ENCODE measurements around the gene POTEE. TPM values are rescaled to one million over a fixed set of nuclear protein-coding genes. Genes with fewer than 3 reads are reported as not detected.
"Not testable (repeated sequence)": the region's sequence is repeated elsewhere in the genome, so short reads cannot be mapped to it uniquely, and the experiment has no call there.

Gene POTEE
- polyA plus RNA-seq (2011; rRNA removed) = not detected in 2 replicates
- polyA minus RNA-seq (2011; rRNA and poly(A)+ RNA removed) = not detected in 2 replicates

- H3K36me3 ChIP-seq (ENCODE audit: control insufficient read depth, insufficient read depth, low read length); H3K4me3 ChIP-seq (ENCODE audit: low read depth, low read length); POLR2A ChIA-PET; CTCF ChIA-PET; H3K27me3 ChIP-seq (ENCODE audit: control insufficient read depth, insufficient read depth, low read length); DNase-seq (ENCODE audit: low read depth): not testable (repeated sequence)
Observed at GRCh38 chr2:131209030-131209772, at the start of gene POTEE. TSS of gene POTEE (plus strand) at chr2:131209536. CDS start at chr2:131218403, 8,867 bp downstream.

- not testable (repeated sequence) for H3K27me3 ChIP-seq (ENCODE audit: control insufficient read depth, insufficient read depth, low read length); H3K36me3 ChIP-seq (ENCODE audit: control insufficient read depth, insufficient read depth, low read length); H3K4me3 ChIP-seq (ENCODE audit: low read depth, low read length); DNase-seq (ENCODE audit: low read depth)
- POLR2A ChIA-PET = interaction anchor here (0.6 kb wide), 1 partner anchor 72 kb away, joined by 4 read pairs; the partner anchor contains the start of gene FAM168B
- CTCF ChIA-PET = interaction anchor here (1.1 to 1.5 kb wide), 2 partner anchors 8 to 12 kb away, joined by 4 read pairs; no protein-coding TSS in a partner anchor
Observed at GRCh38 chr2:131165562-131165961, 43.8 kb upstream of the POTEE start.

GRCh38 chr2:131168538-131168937 is 40.8 kb upstream of the POTEE start:
- no peak for TF ChIP-seq CTCF (IDR thresholded peaks at IDR 0.05; ENCODE audit: insufficient read depth, low read depth, low read length)
- Histone ChIP-seq H3K27me3 (ENCODE audit: control insufficient read depth, insufficient read depth, low read length) (no peaks in the 10 kb centered on the region), H3K36me3 (ENCODE audit: control insufficient read depth, insufficient read depth, low read length) (no peaks in the 10 kb centered on the region), H3K4me3 (ENCODE audit: low read depth, low read length) (no peak overlapping the region)
- CTCF ChIA-PET = interaction anchor here (0.7 kb wide), 1 partner anchor 16 kb away, joined by 4 read pairs; no protein-coding TSS in a partner anchor
- DNase-seq (ENCODE audit: low read depth) = no peak
- POLR2A ChIA-PET = no interaction called here

GRCh38 chr2:131178050-131178449 is 31.3 kb upstream of the POTEE start:
- H3K27me3 ChIP-seq (ENCODE audit: control insufficient read depth, insufficient read depth, low read length); H3K4me3 ChIP-seq (ENCODE audit: low read depth, low read length); H3K36me3 ChIP-seq (ENCODE audit: control insufficient read depth, insufficient read depth, low read length); DNase-seq (ENCODE audit: low read depth); POLR2A ChIA-PET; CTCF ChIA-PET: not testable (repeated sequence)

GRCh38 chr2:131178721-131179418 is 30.5 kb upstream of the POTEE start:
- CTCF ChIA-PET; H3K36me3 ChIP-seq (ENCODE audit: control insufficient read depth, insufficient read depth, low read length); POLR2A ChIA-PET; H3K4me3 ChIP-seq (ENCODE audit: low read depth, low read length); H3K27me3 ChIP-seq (ENCODE audit: control insufficient read depth, insufficient read depth, low read length); DNase-seq (ENCODE audit: low read depth): not testable (repeated sequence)

- not testable (repeated sequence) for DNase-seq (ENCODE audit: low read depth)
Observed at GRCh38 chr2:131181451-131181850, 27.9 kb upstream of the POTEE start.

GRCh38 chr2:131193421-131193820 is 15.9 kb upstream of the POTEE start:
- H3K36me3 ChIP-seq (ENCODE audit: control insufficient read depth, insufficient read depth, low read length); POLR2A ChIA-PET; H3K27me3 ChIP-seq (ENCODE audit: control insufficient read depth, insufficient read depth, low read length); CTCF ChIA-PET; DNase-seq (ENCODE audit: low read depth); H3K4me3 ChIP-seq (ENCODE audit: low read depth, low read length): not testable (repeated sequence)

More at GRCh38 chr2:131181451-131181850, 27.9 kb upstream of the POTEE start:
- H3K36me3 ChIP-seq (ENCODE audit: control insufficient read depth, insufficient read depth, low read length); H3K27me3 ChIP-seq (ENCODE audit: control insufficient read depth, insufficient read depth, low read length); CTCF ChIA-PET; H3K4me3 ChIP-seq (ENCODE audit: low read depth, low read length); POLR2A ChIA-PET: not testable (repeated sequence)

GRCh38 chr2:131196186-131196585 is 13.2 kb upstream of the POTEE start:
- DNase-seq (ENCODE audit: low read depth); H3K4me3 ChIP-seq (ENCODE audit: low read depth, low read length); CTCF ChIA-PET; H3K36me3 ChIP-seq (ENCODE audit: control insufficient read depth, insufficient read depth, low read length); POLR2A ChIA-PET; H3K27me3 ChIP-seq (ENCODE audit: control insufficient read depth, insufficient read depth, low read length): not testable (repeated sequence)
